Esophagus squamous epithelium (tissue), 4 donors: ENCODE data around the gene ADPRM.

Experiments used
- POLR2A ChIP-seq, 4 donors: fragments of 450-650 bp; IDR thresholded peaks; one replicate each; pipeline ENCODE4 v1.6.1; 2017; ENCODE audit warnings: antibody characterized with exemption in 4 of 4, mild to moderate bottlenecking in 4 of 4, moderate library complexity in 3 of 4
- TF ChIP-seq, protein P1 (sequence below), 6 experiments: fragments of 450-650 bp in 4 of 6; fragments of 200-600 bp in 2 of 6; sonication (generic) in 2 of 6; IDR thresholded peaks; one replicate each; pipeline ENCODE4 v1.5.1; 2016 to 2019; ENCODE audit warnings: antibody characterized with exemption in 6 of 6, mild to moderate bottlenecking in 4 of 6, moderate library complexity in 4 of 6

DNA sequence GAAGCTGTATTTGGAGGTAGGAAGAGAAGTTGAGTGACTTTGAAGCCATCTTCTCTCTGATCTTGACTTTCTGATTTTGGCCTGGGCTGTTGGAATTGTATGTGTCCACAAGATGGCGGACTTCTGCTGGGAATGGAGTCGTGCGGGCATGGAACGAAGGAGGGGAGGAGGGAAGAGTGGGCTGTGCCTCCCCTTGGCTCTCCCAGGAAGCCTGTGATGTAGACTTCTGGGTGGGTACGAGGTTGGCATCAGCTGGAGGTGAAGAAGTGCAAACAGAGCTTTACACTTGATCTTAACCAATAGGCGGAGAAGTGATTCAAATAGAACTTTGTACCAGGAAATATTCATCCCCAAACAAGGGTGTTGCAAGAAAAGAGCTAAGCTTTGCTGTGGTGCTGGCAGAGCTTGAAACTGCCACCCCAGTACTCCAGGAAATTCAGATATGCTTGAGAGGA lies 39.8 kb downstream of the ADPRM start:
- TF ChIP-seq, protein P1, sequence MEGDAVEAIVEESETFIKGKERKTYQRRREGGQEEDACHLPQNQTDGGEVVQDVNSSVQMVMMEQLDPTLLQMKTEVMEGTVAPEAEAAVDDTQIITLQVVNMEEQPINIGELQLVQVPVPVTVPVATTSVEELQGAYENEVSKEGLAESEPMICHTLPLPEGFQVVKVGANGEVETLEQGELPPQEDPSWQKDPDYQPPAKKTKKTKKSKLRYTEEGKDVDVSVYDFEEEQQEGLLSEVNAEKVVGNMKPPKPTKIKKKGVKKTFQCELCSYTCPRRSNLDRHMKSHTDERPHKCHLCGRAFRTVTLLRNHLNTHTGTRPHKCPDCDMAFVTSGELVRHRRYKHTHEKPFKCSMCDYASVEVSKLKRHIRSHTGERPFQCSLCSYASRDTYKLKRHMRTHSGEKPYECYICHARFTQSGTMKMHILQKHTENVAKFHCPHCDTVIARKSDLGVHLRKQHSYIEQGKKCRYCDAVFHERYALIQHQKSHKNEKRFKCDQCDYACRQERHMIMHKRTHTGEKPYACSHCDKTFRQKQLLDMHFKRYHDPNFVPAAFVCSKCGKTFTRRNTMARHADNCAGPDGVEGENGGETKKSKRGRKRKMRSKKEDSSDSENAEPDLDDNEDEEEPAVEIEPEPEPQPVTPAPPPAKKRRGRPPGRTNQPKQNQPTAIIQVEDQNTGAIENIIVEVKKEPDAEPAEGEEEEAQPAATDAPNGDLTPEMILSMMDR (IDR thresholded peaks at IDR 0.05) = peak; percentile 36 to 89 (median 78)
- TF ChIP-seq POLR2A (IDR thresholded peaks at IDR 0.05) = no peak
